Hepatocyte (in vitro differentiated cells): ENCODE data around the gene PLVAP. TPM values are rescaled to one million over a fixed set of nuclear protein-coding genes. Genes with fewer than 3 reads are reported as not detected.

Experiments used
- DNase-seq: peaks from one replicate; pipeline ENCODE4 v3.0.0-alpha.2; 2016; ENCODE audit warnings: low spot score
- H2AFZ ChIP-seq: fragments of 200-600 bp; sonication (generic); 2 replicates; pipeline ENCODE4 v1.6.0; 2016; ENCODE audit warnings: antibody characterized with exemption, mild to moderate bottlenecking
- H3K27ac ChIP-seq: fragments of 200-600 bp; sonication (generic); 2 replicates; pipeline ENCODE4 v1.5.1; 2016; ENCODE audit warnings: mild to moderate bottlenecking
- H3K27me3 ChIP-seq: fragments of 200-600 bp; sonication (generic); 2 replicates; pipeline ENCODE4 v1.6.1; 2016
- H3K36me3 ChIP-seq: fragments of 200-600 bp; sonication (generic); replicated peaks from 2 replicates; pipeline ENCODE4 v1.5.1; 2016; ENCODE audit warnings: low read depth; ENCODE audit not compliant: insufficient read depth
- H3K4me1 ChIP-seq: fragments of 200-600 bp; sonication (generic); 2 replicates; pipeline ENCODE4 v1.5.1; 2016; ENCODE audit warnings: mild to moderate bottlenecking, moderate library complexity; ENCODE audit not compliant: insufficient read depth
- H3K4me2 ChIP-seq: fragments of 200-600 bp; sonication (generic); 2 replicates; pipeline ENCODE4 v1.6.0; 2016
- H3K4me3 ChIP-seq: fragments of 200-600 bp; sonication (generic); 2 replicates; pipeline ENCODE4 v1.5.1; 2016; ENCODE audit warnings: mild to moderate bottlenecking
- H3K79me2 ChIP-seq: fragments of 200-600 bp; sonication (generic); 2 replicates; pipeline ENCODE4 v1.6.0; 2017; ENCODE audit warnings: mild to moderate bottlenecking
- H3K9me2 ChIP-seq: fragments of 200-600 bp; sonication (generic); replicated peaks from 2 replicates; pipeline ENCODE4 v1.6.0; 2017; ENCODE audit warnings: mild to moderate bottlenecking; ENCODE audit not compliant: insufficient read depth
- H3K9me3 ChIP-seq: fragments of 200-600 bp; sonication (generic); 2 replicates; pipeline ENCODE4 v1.5.1; 2016; ENCODE audit warnings: low read depth, mild to moderate bottlenecking
- H4K20me1 ChIP-seq: fragments of 200-600 bp; sonication (generic); 2 replicates; pipeline ENCODE4 v1.6.0; 2016; ENCODE audit warnings: mild to moderate bottlenecking; ENCODE audit not compliant: insufficient read depth, poor library complexity, severe bottlenecking
- CTCF ChIP-seq: fragments of 200-600 bp; sonication (generic); IDR thresholded peaks from 2 replicates; pipeline ENCODE4 v1.5.1; 2016; ENCODE audit warnings: antibody characterized with exemption, mild to moderate bottlenecking; ENCODE audit not compliant: poor library complexity
- EZH2 ChIP-seq: fragments of 200-600 bp; sonication (generic); IDR thresholded peaks from 2 replicates; pipeline ENCODE4 v1.6.1; 2016; ENCODE audit warnings: antibody characterized with exemption, mild to moderate bottlenecking, borderline replicate concordance
- EZH2phosphoT487 ChIP-seq: fragments of 200-600 bp; sonication (generic); IDR thresholded peaks from one replicate; pipeline ENCODE4 v1.6.1; 2018; ENCODE audit warnings: antibody characterized with exemption, mild to moderate bottlenecking, low read depth, moderate library complexity; ENCODE audit not compliant: unreplicated experiment, severe bottlenecking
- WGBS: methylation state at CpG from one replicate; pipeline ENCODE4 v1.1.6; 2016; ENCODE audit warnings: low lambda C conversion rate; ENCODE audit errors: missing lambda C conversion rate; 5-methylcytosine and 5-hydroxymethylcytosine counted together
- polyA plus RNA-seq: library from polyadenylated mRNA; unstranded; fragments of >200 nt; fragmentation: Nextera tagmentation; extraction: Ambion mirVana; gene quantifications from 2 replicates; pipeline ENCODE4 v1.2.1, GENCODE V29; 2016
- total RNA-seq: library from RNA; depleted of rRNA; stranded (reverse); fragments of >200 nt; gene quantifications from 2 replicates; pipeline ENCODE4 v1.2.3, GENCODE V29; 2014

PLVAP gene
- total and polyA plus RNA-seq, 2 experiments from 2014 or later: 1.4 to 5.3 TPM

GRCh38 chr19:17411801-17412200 lies 34.7 kb upstream of the PLVAP start:
- H3K4me2 ChIP-seq: no peak overlapping the region
- no peaks in the 10 kb centered on the region for H3K9me3 ChIP-seq
- H3K36me3 ChIP-seq: no peaks in the 10 kb centered on the region
- no peak overlapping the region for H3K4me3 ChIP-seq
- no peaks in the 10 kb centered on the region for H4K20me1 ChIP-seq
- DNase-seq: no peak
- TF ChIP-seq EZH2phosphoT487: no peak
- TF ChIP-seq CTCF: no peak
- no peak for TF ChIP-seq EZH2
- H3K9me2 ChIP-seq: no peaks in the 10 kb centered on the region
- no peak overlapping the region for H2AFZ ChIP-seq
- WGBS: 71% methylated on average over 11 of the region's 11 CpGs
- peaks cover 11% of the 10 kb centered on the region for H3K4me1 ChIP-seq
- H3K27ac ChIP-seq: no peak overlapping the region
- H3K27me3 ChIP-seq: no peaks in the 10 kb centered on the region
- H3K79me2 ChIP-seq: no peaks in the 10 kb centered on the region

GRCh38 chr19:17409990-17410389 lies 32.8 kb upstream of the PLVAP start:
- DNase-seq: no peak
- no peaks in the 10 kb centered on the region for H3K36me3 ChIP-seq
- H3K4me1 ChIP-seq: peaks cover 5% of the 10 kb centered on the region
- TF ChIP-seq EZH2: no peak
- TF ChIP-seq EZH2phosphoT487: no peak
- no peak for TF ChIP-seq CTCF
- H3K4me3 ChIP-seq: no peak overlapping the region
- H4K20me1 ChIP-seq: no peaks in the 10 kb centered on the region
- 96% methylated on average over 9 of the region's 9 CpGs for WGBS
- no peaks in the 10 kb centered on the region for H3K9me3 ChIP-seq
- H2AFZ ChIP-seq: no peak overlapping the region
- H3K4me2 ChIP-seq: no peak overlapping the region
- H3K27ac ChIP-seq: no peak overlapping the region
- no peaks in the 10 kb centered on the region for H3K79me2 ChIP-seq
- H3K9me2 ChIP-seq: no peaks in the 10 kb centered on the region
- H3K27me3 ChIP-seq: no peaks in the 10 kb centered on the region

GRCh38 chr19:17406887-17407196 lies 29.7 kb upstream of the PLVAP start:
- H3K36me3 ChIP-seq: no peaks in the 10 kb centered on the region

More at GRCh38 chr19:17406887-17407196, 29.7 kb upstream of the PLVAP start:
- Histone ChIP-seq H2AFZ (no peak overlapping the region), H4K20me1 (no peaks in the 10 kb centered on the region), H3K27ac (no peak overlapping the region), H3K9me2 (no peaks in the 10 kb centered on the region), H3K4me2 (peak overlapping the region; percentile 31), H3K9me3 (no peaks in the 10 kb centered on the region), H3K27me3 (no peaks in the 10 kb centered on the region), H3K4me3 (no peak overlapping the region), H3K79me2 (no peaks in the 10 kb centered on the region), H3K4me1 (no peaks in the 10 kb centered on the region)
- TF ChIP-seq EZH2: no peak
- TF ChIP-seq CTCF: no peak
- TF ChIP-seq EZH2phosphoT487: no peak
- no peak for DNase-seq
- 69% methylated on average over 2 of the region's 2 CpGs for WGBS
